Muscle of arm (tissue), 12 donors: ENCODE results near the gene PTPRR. TPM values are rescaled to one million over a fixed set of nuclear protein-coding genes. Genes with fewer than 3 reads are reported as not detected.

Experiments used
- DNase-seq: peaks from one replicate; pipeline ENCODE4 v3.0.0-alpha.2; 2013
- polyA plus RNA-seq, 12 donors: library from polyadenylated mRNA; unstranded; fragments of 120-200 nt; gene quantifications; one replicate each; pipeline ENCODE4 v1.2.1, GENCODE V29; 2013; ENCODE audit not compliant: insufficient read length in 12 of 12

PTPRR gene
- polyA plus RNA-seq, 12 donors: 0.88 to 2.4 (median 1.7) TPM; not detected in 2

GRCh38 chr12:70695361-70696023 is 225.0 kb downstream of the PTPRR start:
- no peak for DNase-seq

GRCh38 chr12:70692681-70693288 is 227.8 kb downstream of the PTPRR start:
- DNase-seq: no peak

- DNase-seq: no peak
Observed at GRCh38 chr12:70691018-70691672, 229.4 kb downstream of the PTPRR start.

- DNase-seq: no peak
Observed at GRCh38 chr12:70686907-70687306, 233.6 kb downstream of the PTPRR start.

GRCh38 chr12:70686299-70686698 is 234.2 kb downstream of the PTPRR start:
- DNase-seq: no peak

- DNase-seq: no peak
Observed at GRCh38 chr12:70683976-70684375, 236.6 kb downstream of the PTPRR start.

- no peak for DNase-seq
Observed at GRCh38 chr12:70671698-70672097, 248.8 kb downstream of the PTPRR start.

GRCh38 chr12:70670948-70671347 is 249.6 kb downstream of the PTPRR start:
- no peak for DNase-seq

- no peak for DNase-seq
Observed at GRCh38 chr12:70667253-70667652, 253.3 kb downstream of the PTPRR start.

- no peak for DNase-seq
Observed at GRCh38 chr12:70666364-70666763, 254.2 kb downstream of the PTPRR start.

- DNase-seq: no peak
Observed at GRCh38 chr12:70664465-70664881, 256.1 kb downstream of the PTPRR start.

- DNase-seq: no peak
Observed at GRCh38 chr12:70663838-70664237, 256.7 kb downstream of the PTPRR start.

GRCh38 chr12:70661466-70662161 is 258.9 kb downstream of the PTPRR start:
- no peak for DNase-seq

GRCh38 chr12:70660620-70661219 is 259.8 kb downstream of the PTPRR start:
- DNase-seq: no peak

GRCh38 chr12:70660002-70660604 is 260.4 kb downstream of the PTPRR start:
- no peak for DNase-seq

GRCh38 chr12:70659077-70659606 is 261.4 kb downstream of the PTPRR start:
- DNase-seq: no peak

GRCh38 chr12:70657616-70658286 is 262.8 kb downstream of the PTPRR start:
- DNase-seq: no peak

GRCh38 chr12:70652451-70652850 is 268.1 kb downstream of the PTPRR start:
- no peak for DNase-seq

GRCh38 chr12:70648831-70649230 is 271.7 kb downstream of the PTPRR start:
- peak; percentile 49 for DNase-seq

- no peak for DNase-seq
Observed at GRCh38 chr12:70648191-70648590, 272.3 kb downstream of the PTPRR start.

GRCh38 chr12:70646850-70647249 is 273.7 kb downstream of the PTPRR start:
- DNase-seq: no peak
